HG02970 (cell line): ENCODE measurements around the gene ABLIM2.

ENCODE experiments used
- ATAC-seq: cut with Tn5 transposase; IDR thresholded peaks from one replicate; pipeline ENCODE4 v1.9.1; 2021; ENCODE audit warnings: mild to moderate bottlenecking, moderate library complexity, moderate number of reproducible peaks; ENCODE audit not compliant: unreplicated experiment, low FRiP score

ABLIM2 gene

GRCh38 chr4:8108261-8108660 lies 50.4 kb downstream of the ABLIM2 start:
- no peak for ATAC-seq

DNA sequence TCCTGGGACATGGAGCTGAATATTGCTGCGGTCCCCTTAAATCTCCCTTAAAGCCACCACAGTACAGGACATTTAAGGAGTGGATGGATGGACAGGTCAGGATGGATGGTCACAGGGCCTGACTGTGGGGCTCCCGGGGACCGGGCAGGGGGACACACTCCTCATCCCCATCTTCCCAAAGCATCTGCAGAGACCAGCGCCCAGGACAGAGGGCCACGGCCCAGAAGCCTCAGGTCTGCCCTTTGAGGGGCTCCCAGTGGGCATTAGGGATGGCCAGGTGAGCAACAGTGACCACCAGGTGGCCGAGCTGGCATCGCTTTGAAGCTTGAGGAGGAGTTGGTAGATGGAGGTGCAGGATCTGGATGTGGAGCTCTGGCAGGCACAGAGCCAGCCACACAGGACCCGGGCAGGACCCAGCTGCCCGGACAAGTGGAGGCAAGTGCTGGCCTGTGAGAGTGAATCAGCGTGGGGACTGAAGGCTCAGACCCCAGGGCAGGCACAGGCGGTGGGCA lies 51.4 kb downstream of the ABLIM2 start:
- ATAC-seq: no peak

DNA sequence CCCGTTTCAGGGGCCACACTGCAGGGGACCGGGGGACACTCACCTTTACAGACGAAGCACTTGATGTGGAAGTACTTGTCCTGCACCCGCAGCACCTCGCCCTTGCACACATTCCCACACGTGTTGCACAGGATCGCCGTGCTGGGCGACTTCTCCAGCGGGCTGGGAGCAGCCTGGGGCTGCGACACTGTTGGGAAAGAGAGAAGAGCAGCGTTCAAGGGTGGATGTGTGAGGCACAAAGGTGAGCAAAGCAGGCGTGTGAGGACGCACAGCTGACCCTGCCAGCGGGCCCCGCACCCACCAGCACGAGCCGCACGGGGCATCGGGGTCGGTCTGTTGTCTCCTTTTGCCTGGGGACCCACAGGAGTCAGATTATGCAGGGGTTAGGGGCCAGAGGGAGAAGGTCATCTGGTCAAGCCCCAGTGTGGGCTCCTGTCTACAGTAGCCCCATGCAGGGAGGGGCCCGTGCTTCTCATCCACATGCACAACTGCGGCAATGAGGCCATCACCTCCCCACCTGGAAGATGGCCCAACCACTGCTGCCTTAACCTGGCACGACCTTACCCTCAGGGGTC lies 52.1 kb downstream of the ABLIM2 start:
- ATAC-seq: no peak

DNA sequence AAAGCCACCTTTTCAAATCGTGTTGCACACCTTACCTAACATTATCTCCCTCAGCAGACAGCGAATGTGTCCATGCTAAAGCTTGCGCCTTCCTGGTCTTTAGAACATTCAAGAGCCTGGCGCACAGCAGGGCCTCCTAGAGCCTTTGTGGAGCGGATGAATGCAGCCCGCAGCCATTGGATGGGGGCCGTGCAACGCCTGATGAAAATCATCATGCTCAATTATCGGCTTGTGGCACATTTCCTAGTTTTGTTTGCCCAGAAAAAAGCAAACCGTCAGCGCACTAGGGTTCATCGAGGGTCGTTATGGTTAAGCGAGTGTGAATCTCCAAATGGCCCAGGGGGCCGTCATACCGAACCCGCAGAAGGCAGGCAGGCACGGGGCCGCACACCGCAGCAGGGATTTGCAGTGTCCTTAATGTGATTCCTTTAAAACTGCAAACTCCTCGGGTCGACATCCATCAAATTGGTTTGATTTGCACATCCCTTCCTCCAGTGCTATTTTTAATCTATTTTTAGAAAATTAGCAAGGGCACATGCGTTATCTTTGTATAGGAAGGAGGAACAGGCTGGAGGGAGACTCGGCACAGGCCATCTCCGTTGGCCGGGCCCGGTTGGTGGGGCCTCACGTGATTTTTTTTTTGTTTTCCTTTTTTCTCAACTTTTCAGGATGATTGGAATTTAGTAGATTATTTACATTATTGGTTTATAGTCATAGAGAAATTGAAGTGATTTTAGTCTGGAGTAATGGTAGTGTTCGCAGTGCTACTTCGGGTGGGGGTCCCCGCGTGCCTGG lies 53.1 kb downstream of the ABLIM2 start:
- ATAC-seq: no peak

DNA sequence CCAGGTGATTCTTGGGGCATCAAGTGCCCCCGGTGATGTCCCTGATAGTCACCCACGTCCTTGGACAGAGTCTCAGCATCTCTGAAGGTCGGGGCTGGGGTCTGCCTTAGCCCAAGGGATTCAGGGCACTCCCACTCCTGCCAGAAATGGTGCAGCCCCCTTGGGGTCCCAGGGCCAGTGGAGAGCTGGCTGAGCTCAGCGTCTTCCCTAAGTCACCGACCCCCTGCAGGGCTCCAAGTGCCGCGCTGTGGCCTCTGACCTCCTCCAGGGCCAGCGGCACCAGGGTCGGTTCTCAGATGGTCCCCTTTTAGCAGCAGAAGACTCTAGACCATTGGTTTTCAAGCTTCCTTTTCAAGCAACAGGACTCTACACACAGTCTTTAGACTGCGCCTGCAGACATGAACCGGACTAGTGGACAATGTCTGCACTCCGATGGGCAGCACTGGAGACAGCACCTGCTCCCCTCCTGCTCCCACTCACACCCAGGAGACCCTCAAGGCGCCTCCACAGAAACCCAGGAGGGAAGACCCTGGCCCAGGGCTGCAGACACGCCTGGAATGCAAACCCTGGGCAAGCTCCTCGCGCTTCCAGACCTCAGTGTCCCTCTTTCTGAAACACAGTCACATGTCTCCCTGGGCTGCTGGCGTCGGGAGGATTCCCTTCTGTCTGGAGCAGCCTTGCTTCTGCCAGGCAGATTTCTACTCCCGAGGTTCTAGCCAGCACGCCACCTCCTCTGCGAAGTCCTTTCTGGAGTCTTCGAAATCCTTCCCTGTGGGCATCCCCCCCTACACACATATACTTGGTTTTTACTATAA lies 53.9 kb downstream of the ABLIM2 start:
- no peak for ATAC-seq

DNA sequence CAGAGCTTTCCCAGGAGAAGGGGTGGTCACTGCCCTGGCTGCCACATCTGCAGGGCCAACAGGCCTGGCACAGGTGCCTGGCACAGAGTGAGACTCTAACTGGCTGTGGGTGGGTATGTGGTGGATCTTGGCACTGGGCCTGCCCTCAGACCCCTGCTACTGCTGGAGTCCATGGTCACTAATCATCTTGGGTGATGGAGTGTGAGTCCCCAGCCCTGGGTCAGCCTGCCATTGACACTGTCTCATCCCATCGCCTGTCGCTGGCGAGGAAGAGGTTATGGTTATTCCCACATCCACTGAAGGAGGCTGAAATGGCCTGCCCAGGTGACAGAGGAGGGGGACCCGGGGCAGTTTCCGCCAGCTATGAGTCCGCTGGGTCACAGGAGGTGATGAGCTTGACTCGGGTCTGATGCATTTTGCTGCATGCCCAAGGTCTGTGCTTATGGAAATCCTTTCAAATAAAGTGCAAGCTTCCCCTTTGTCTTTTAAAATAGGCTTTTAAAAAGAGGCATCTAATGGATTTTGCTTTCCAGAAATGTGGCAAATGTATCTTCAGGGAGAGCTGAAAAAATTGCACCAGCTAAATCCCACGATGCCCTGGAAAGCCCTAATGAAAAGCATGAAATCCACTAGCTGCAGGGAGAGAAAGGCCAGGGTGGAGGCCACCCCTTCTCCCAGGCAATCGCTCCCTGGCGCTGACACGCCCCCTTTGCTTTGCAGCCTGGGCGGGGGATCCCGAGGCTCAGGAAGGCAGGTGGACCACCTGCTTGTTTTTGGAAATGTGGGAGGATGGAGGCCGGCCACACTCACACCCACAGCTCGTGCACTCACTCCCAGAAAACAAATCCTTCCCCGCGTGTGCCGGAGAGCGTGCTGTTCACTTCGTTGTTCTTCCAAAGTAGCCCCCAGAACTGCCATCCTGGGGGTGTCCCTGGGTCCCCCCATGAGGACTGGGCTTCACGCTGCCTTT lies 54.9 kb downstream of the ABLIM2 start:
- ATAC-seq: no peak

GRCh38 chr4:8102831-8103230 lies 55.8 kb downstream of the ABLIM2 start:
- ATAC-seq: no peak

DNA sequence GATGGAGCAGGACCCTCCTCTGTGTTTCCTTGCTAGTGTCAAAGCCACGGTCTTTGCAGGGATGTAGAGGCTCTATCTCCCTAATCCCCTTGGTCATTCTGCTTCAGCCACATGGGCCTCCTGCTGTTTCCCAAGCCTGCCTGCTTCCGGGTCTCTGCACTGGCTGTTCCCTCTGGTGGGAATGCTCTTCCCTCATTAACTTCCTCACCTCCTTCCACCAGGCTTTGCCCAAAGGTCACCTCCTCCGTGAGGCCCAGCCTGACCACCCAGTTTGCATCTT lies 56.6 kb downstream of the ABLIM2 start:
- no peak for ATAC-seq

GRCh38 chr4:8101213-8102075 lies 57.2 kb downstream of the ABLIM2 start:
- no peak for ATAC-seq

DNA sequence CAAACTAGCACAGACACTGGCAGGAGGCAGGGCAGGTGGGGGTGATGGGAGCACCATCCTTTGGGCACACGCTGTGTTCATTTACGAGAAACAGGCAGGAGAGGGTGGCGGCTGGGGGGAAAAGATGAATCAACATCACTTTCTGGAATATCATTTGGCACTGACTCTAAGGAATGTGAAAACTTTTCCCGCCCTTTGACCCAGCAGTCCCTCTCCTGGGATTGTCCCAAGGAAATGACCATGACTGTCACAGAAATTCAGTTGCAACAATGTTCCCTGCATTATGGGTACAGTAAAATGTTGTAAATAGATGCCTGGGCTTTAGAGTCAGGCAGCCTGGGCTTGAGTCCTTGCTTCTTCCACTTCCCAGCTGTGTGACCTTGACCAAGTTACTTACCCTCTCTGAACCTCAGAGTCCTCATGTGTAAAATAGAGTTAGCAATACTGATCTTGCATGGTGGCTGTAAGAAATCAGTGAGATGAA lies 58.6 kb downstream of the ABLIM2 start:
- ATAC-seq: no peak

- ATAC-seq: no peak
Measured at GRCh38 chr4:8098506-8098905, 60.1 kb downstream of the ABLIM2 start.

- no peak for ATAC-seq
Measured at GRCh38 chr4:8097721-8098345, 60.8 kb downstream of the ABLIM2 start.

- no peak for ATAC-seq
Measured at GRCh38 chr4:8097141-8097541, 61.5 kb downstream of the ABLIM2 start.

DNA sequence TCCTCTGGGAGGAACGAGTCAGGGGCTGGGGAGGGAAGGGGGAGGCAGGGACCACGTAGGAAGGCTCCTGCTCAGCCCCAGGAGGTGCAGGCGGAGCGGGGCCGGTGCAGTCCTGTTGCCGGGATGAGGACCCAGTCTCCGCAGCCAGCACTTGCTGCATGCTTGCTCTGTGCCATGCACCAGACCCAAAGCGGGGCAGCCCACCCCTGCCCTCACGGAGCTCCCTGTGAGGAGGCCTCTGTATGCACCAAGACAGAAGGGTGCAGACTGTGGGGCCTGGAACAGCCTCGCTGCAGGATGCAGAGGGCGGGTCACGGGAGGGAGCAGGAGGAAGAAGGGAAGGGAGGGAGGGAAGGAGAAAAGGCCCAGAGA lies 61.9 kb downstream of the ABLIM2 start:
- no peak for ATAC-seq

DNA sequence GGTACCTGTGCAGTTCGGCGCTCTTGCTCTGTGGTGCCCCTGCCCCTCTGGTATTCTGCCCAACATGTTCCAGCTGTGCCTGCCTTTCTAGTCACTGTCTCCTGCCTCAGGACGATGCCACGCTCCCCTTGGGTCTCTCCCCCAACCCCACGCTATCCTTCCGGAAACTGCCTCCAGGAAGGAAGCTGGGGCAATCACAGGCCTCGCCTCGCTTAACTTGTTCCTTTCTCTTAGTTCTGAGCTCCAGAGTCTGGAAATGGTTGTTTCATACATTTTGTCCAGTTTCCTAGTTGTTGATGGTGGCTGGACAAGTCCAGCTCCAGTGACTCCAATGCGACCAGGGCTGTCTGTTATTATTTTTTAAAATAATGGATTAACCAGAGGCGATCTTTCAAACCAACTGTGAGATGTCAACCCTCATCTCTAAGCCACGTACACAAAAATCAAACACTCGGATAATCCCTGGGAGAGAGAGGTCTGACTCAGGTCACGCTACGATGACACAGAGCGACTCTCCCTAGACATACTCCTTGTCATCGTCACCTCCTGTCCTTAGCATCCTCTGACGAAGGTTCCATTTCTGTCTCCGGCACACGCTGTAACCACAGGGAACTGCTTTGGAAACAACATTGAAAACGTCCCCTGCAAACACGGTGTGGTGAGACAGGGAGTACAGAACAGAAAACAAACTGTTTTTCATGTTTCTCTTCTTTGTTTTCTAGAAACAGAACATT lies 62.5 kb downstream of the ABLIM2 start:
- ATAC-seq: no peak

GRCh38 chr4:8093587-8094274 lies 64.9 kb downstream of the ABLIM2 start:
- no peak for ATAC-seq

- ATAC-seq: no peak
Measured at GRCh38 chr4:8092282-8092681, 66.3 kb downstream of the ABLIM2 start.
